ENCODE measurements around the gene EGFR. TPM values are rescaled to one million over a fixed set of nuclear protein-coding genes. Genes with fewer than 3 reads are reported as not detected.

Gene EGFR
- total RNA-seq, 1 experiment from 2014 or later = 50.0 TPM

- TF ChIP-seq EZH2phosphoT487 (IDR thresholded peaks at IDR 0.05; ENCODE audit: borderline replicate concordance, low read length) (no peak), CTCF (conservative IDR thresholded peaks at IDR 0.05; ENCODE audit: low read depth, low read length) (no peak), EZH2 (IDR thresholded peaks at IDR 0.05; ENCODE audit: low read length, unreplicated experiment) (no peak)
- Histone ChIP-seq H3K9ac (ENCODE audit: low read length) (no peak overlapping the region), H2AFZ (ENCODE audit: low read length) (no peak overlapping the region), H3K27me3 (ENCODE audit: low read length) (no peaks in the 10 kb centered on the region), H3K9me3 (ENCODE audit: low read length) (no peaks in the 10 kb centered on the region), H3K27ac (ENCODE audit: low read length) (no peak overlapping the region), H3K4me1 (ENCODE audit: insufficient read depth, low read length) (peaks cover 46% of the 10 kb centered on the region), H3F3A (ENCODE audit: low read length, unreplicated experiment) (no peaks in the 10 kb centered on the region), H3K4me2 (ENCODE audit: low read length) (peak overlapping the region; percentile 84), H3K79me2 (ENCODE audit: low read length) (peaks cover 91% of the 10 kb centered on the region), H4K20me1 (ENCODE audit: low read length) (peaks cover 32% of the 10 kb centered on the region), H3K9me2 (replicated peaks; ENCODE audit: low read length) (no peaks in the 10 kb centered on the region), H3K36me3 (ENCODE audit: low read depth, low read length) (peaks cover 18% of the 10 kb centered on the region; the same call in 1 of the 2 replicates), H3K4me3 (ENCODE audit: low read length) (peak overlapping the region; percentile 90)
- ChIA-PET CTCF (no interaction called here), POLR2A (ENCODE audit: unreplicated experiment) (interaction anchor here (0.7 kb wide), 1 partner anchor 111 kb away, joined by 3 read pairs; no protein-coding TSS in a partner anchor)
- intact Hi-C loops (cut with micrococcal nuclease) = no loop called here
- DNase-seq = no peak
- no TSS peak for BruUV-seq (replicated peaks)
- no peak for ATAC-seq
These were observed 3.5 kb downstream of the EGFR start for GRCh38 chr7:55022002-55022985.

- Histone ChIP-seq H3K4me1 (ENCODE audit: insufficient read depth, low read length) (peaks cover 42% of the 10 kb centered on the region), H3K9me3 (ENCODE audit: low read length) (no peaks in the 10 kb centered on the region), H3K27me3 (ENCODE audit: low read length) (no peaks in the 10 kb centered on the region), H3K79me2 (ENCODE audit: low read length) (peaks cover 98% of the 10 kb centered on the region), H4K20me1 (ENCODE audit: low read length) (peaks cover 32% of the 10 kb centered on the region), H3F3A (ENCODE audit: low read length, unreplicated experiment) (no peaks in the 10 kb centered on the region), H3K27ac (ENCODE audit: low read length) (no peak overlapping the region), H2AFZ (ENCODE audit: low read length) (no peak overlapping the region), H3K9ac (ENCODE audit: low read length) (no peak overlapping the region), H3K4me3 (ENCODE audit: low read length) (no peak overlapping the region), H3K9me2 (replicated peaks; ENCODE audit: low read length) (no peaks in the 10 kb centered on the region), H3K36me3 (ENCODE audit: low read depth, low read length) (peaks cover 18% of the 10 kb centered on the region; the same call in 1 of the 2 replicates), H3K4me2 (ENCODE audit: low read length) (no peak overlapping the region)
- ATAC-seq (no peak), DNase-seq (no peak)
- intact Hi-C loops (cut with micrococcal nuclease) = no loop called here
- CTCF ChIA-PET = no interaction called here
- no TSS peak for BruUV-seq (replicated peaks)
- POLR2A ChIA-PET (ENCODE audit: unreplicated experiment) = no interaction called here
- TF ChIP-seq EZH2phosphoT487 (IDR thresholded peaks at IDR 0.05; ENCODE audit: borderline replicate concordance, low read length) = no peak
- no peak for TF ChIP-seq EZH2 (IDR thresholded peaks at IDR 0.05; ENCODE audit: low read length, unreplicated experiment)
- TF ChIP-seq CTCF (conservative IDR thresholded peaks at IDR 0.05; ENCODE audit: low read depth, low read length) = no peak
These were observed 5.2 kb downstream of the EGFR start for GRCh38 chr7:55023841-55024505.
